ENCODE data around the gene XIRP2. TPM values are rescaled to one million over a fixed set of nuclear protein-coding genes. Genes with fewer than 3 reads are reported as not detected.
"Not testable (repeated sequence)": the region's sequence is repeated elsewhere in the genome, so short reads cannot be mapped to it uniquely, and the experiment has no call there.

XIRP2 gene
- total RNA-seq, 4 donors from 2014 or later, result not detected

- Histone ChIP-seq H3K9me3 (no peaks in the 10 kb centered on the region), H3K36me3 (no peaks in the 10 kb centered on the region), H3K27ac (no peak overlapping the region), H3K4me1 (no peaks in the 10 kb centered on the region), H3K27me3 (no peaks in the 10 kb centered on the region), H3K4me3 (no peak overlapping the region)
- no peak for TF ChIP-seq CTCF (IDR thresholded peaks at IDR 0.05)
- no peak for TF ChIP-seq POLR2AphosphoS5 (IDR thresholded peaks at IDR 0.05)
- TF ChIP-seq EP300 (IDR thresholded peaks at IDR 0.05), result no peak
- TF ChIP-seq POLR2A (IDR thresholded peaks at IDR 0.05), result no peak
- WGBS, result 81% methylated on average over 1 of the region's 1 CpG
- no peak for DNase-seq (ENCODE audit: low spot score in 2 of 2)
These were observed 128.7 kb downstream of the XIRP2 start for GRCh38 chr2:167017021-167017420.

GRCh38 chr2:167018590-167018989 is 130.3 kb downstream of the XIRP2 start:
- TF ChIP-seq EP300 (IDR thresholded peaks at IDR 0.05) (no peak), POLR2A (IDR thresholded peaks at IDR 0.05) (no peak), POLR2AphosphoS5 (IDR thresholded peaks at IDR 0.05) (no peak), CTCF (IDR thresholded peaks at IDR 0.05) (no peak)
- no peaks in the 10 kb centered on the region for H3K9me3 ChIP-seq
- H3K27me3 ChIP-seq, result no peaks in the 10 kb centered on the region
- H3K4me1 ChIP-seq, result no peaks in the 10 kb centered on the region
- no peaks in the 10 kb centered on the region for H3K36me3 ChIP-seq
- WGBS, result 36% methylated on average over 2 of the region's 2 CpGs
- H3K4me3 ChIP-seq, result no peak overlapping the region
- no peak overlapping the region for H3K27ac ChIP-seq
- DNase-seq (ENCODE audit: low spot score in 2 of 2), result no peak

- no peak for TF ChIP-seq EP300 (IDR thresholded peaks at IDR 0.05)
- TF ChIP-seq CTCF (IDR thresholded peaks at IDR 0.05), result no peak
- no peak for TF ChIP-seq POLR2AphosphoS5 (IDR thresholded peaks at IDR 0.05)
- no peak for TF ChIP-seq POLR2A (IDR thresholded peaks at IDR 0.05)
- Histone ChIP-seq H3K4me1 (no peaks in the 10 kb centered on the region), H3K27ac (no peak overlapping the region), H3K4me3 (no peak overlapping the region), H3K9me3 (peaks cover 16% of the 10 kb centered on the region), H3K27me3 (no peaks in the 10 kb centered on the region), H3K36me3 (no peaks in the 10 kb centered on the region)
- WGBS, result 86% methylated on average over 4 of the region's 4 CpGs
- DNase-seq (ENCODE audit: low spot score in 2 of 2), result no peak
These were observed 140.2 kb downstream of the XIRP2 start for GRCh38 chr2:167028503-167028902.

- H3K9me3 ChIP-seq, result peaks cover 24% of the 10 kb centered on the region
- 92% methylated on average over 3 of the region's 3 CpGs for WGBS
- not testable (repeated sequence) for H3K36me3 ChIP-seq; H3K4me1 ChIP-seq; DNase-seq (ENCODE audit: low spot score in 2 of 2); H3K27me3 ChIP-seq; H3K27ac ChIP-seq; H3K4me3 ChIP-seq
These were observed 146.7 kb downstream of the XIRP2 start for GRCh38 chr2:167034976-167035375.

DNA sequence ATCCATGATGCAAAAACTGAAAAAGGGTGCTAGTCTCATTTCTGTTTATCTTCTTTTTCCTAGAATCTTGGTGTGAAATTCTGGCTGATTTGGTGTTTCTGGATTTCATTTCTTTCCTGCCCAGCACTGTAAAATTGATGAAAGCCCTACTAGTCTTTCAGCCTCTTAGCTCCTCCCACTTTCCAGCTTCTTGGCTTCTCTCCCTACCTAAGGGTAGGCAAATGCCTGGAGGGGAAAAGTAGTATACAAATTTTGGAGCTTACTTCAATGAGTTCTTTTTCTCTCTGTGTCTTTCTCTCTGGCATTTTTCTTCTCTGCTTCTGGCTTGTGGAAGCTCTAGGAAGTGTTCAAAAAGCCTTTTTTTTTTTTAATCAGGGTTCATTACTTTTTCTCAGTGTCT is 160.5 kb downstream of the XIRP2 start:
- no peak for DNase-seq (ENCODE audit: low spot score in 2 of 2)

More for the DNA sequence above, 160.5 kb downstream of the XIRP2 start:
- no peak overlapping the region for H3K4me3 ChIP-seq
- no peaks in the 10 kb centered on the region for H3K4me1 ChIP-seq
- H3K9me3 ChIP-seq, result no peaks in the 10 kb centered on the region
- no peak overlapping the region for H3K27ac ChIP-seq
- TF ChIP-seq EP300 (IDR thresholded peaks at IDR 0.05), result no peak
- TF ChIP-seq POLR2AphosphoS5 (IDR thresholded peaks at IDR 0.05), result no peak
- no peak for TF ChIP-seq CTCF (IDR thresholded peaks at IDR 0.05)
- TF ChIP-seq POLR2A (IDR thresholded peaks at IDR 0.05), result no peak
- no peaks in the 10 kb centered on the region for H3K27me3 ChIP-seq
- no peaks in the 10 kb centered on the region for H3K36me3 ChIP-seq
